Heart right ventricle (tissue), 16 donors: ENCODE measurements around the gene SH3YL1. TPM values are rescaled to one million over a fixed set of nuclear protein-coding genes. Genes with fewer than 3 reads are reported as not detected.

Experiments used
- ATAC-seq, 8 donors: fragments of 200-7000 bp; cut with Tn5 transposase; one replicate each; pipeline ENCODE4 v1.9.1; 2020; ENCODE audit warnings: mild to moderate bottlenecking in 8 of 8, moderate library complexity in 8 of 8, moderate number of reproducible peaks in 1 of 8
- DNase-seq, 2 donors: peaks; one replicate each; pipeline ENCODE4 v3.0.0-alpha.2; 2020
- H3K27ac ChIP-seq, 10 donors: fragments of 200-600 bp; sonication (generic) in 2 of 10; one replicate each; pipeline versions ENCODE4 v1.5.0 to v1.8.0; 2020 to 2022; ENCODE audit warnings: mild to moderate bottlenecking in 3 of 10
- H3K27me3 ChIP-seq, 7 donors: fragments of 200-600 bp; one replicate each; pipeline ENCODE4 v1.8.0; 2021 to 2022; ENCODE audit warnings: mild to moderate bottlenecking in 2 of 7
- H3K36me3 ChIP-seq, 9 donors: fragments of 200-600 bp; sonication (generic) in 1 of 9; one replicate each; pipeline versions ENCODE4 v1.5.0 to v1.8.0; 2020 to 2022; ENCODE audit warnings: mild to moderate bottlenecking in 2 of 9
- H3K4me1 ChIP-seq, 9 donors: fragments of 200-600 bp; sonication (generic) in 1 of 9; one replicate each; pipeline versions ENCODE4 v1.5.0 to v1.8.0; 2020 to 2022; ENCODE audit warnings: mild to moderate bottlenecking in 4 of 9
- H3K4me3 ChIP-seq, 10 donors: fragments of 200-600 bp; sonication (generic) in 2 of 10; one replicate each; pipeline versions ENCODE4 v1.5.0 to v1.8.0; 2020 to 2022; ENCODE audit warnings: mild to moderate bottlenecking in 7 of 10, moderate library complexity in 2 of 10
- H3K9me3 ChIP-seq, 11 donors: fragments of 200-600 bp in 10 of 11; sonication (generic) in 2 of 11; one replicate each; pipeline versions ENCODE4 v1.5.0 to v1.8.0; 2013 to 2022; ENCODE audit warnings: mild to moderate bottlenecking in 2 of 11, control low read depth in 1 of 11, moderate library complexity in 1 of 11
- WGBS, 2 donors: extraction: QIAGEN DNeasy Blood & Tissue Kit; methylation state at CpG; one replicate each; pipeline ENCODE4 v1.1.7; 2013; ENCODE audit warnings: inconsistent platforms in 1 of 2; 5-methylcytosine and 5-hydroxymethylcytosine counted together
- intact Hi-C, 10 donors: fragments of 100-400 bp; cut with DNase I; formaldehyde crosslinking; loops; one replicate each; pipeline versions ENCODE4 v1.11.1 to v1.14.2; 2022
- polyA plus RNA-seq, 2 donors: library from polyadenylated mRNA; stranded (reverse); fragments of 200-250 nt; gene quantifications; one replicate each; pipeline ENCODE4 v1.2.3, GENCODE V29; 2013
- total RNA-seq, 10 donors: library from RNA; stranded (reverse); fragmentation: NEBNext Ultra II Directional in 3 of 10; extraction: Animal tissue kit (Norgen Biotek cat#: 25700) in 3 of 10; gene quantifications; one replicate each; pipeline versions ENCODE4 v1.2.1 to v1.2.4, GENCODE V29; 2021 to 2023
- TF ChIP-seq, protein P1 (sequence below), 9 donors: fragments of 200-600 bp; sonication (generic) in 2 of 9; IDR thresholded peaks; one replicate each; pipeline versions ENCODE4 v1.5.0 to v1.8.0; 2021 to 2022; ENCODE audit warnings: antibody characterized with exemption in 9 of 9, mild to moderate bottlenecking in 5 of 9, moderate library complexity in 1 of 9
- donor health status: Arrhythmogenic right ventricular cardiomyopathy.
- donor health status: ischemic (EF 13 %, LVEDD 7.1; RV severe dilation, severe dysfunction).
- donor health status: healthy with polysubstance abuse.
- donor health status: DM: no; HTN: yes; CAD: no.
- donor health status: DM: no; HTN: no; CAD: no.
- donor health status: ischemic (EF 25% LVEDD 6.9; RV normal size, moderate dysfunction).
- donor health status: ischemic (EF 25% LVEDD 5.7; RV mildly dilated, moderate dysfunction).
- donor health status: healthy.
- donor health status: DM: yes; HTN: yes; CAD: no.
- donor health status: Ischemic cardiomyopathy.
- donor health status: ischemic (EF 35%, LVEDD 5.7; RV mildly dilated, moderate dysfunction).
- donor health status: nonischemic (EF 11% LVEDD 7.7; RV severe dilation, severe dysfunction).
- donor health status: DM: yes; HTN: yes; CAD: no.
- donor health status: PGD.
- donor health status: ischemic (EF 29% LVEDD 5.4; RV normal size, mild dysfunction).
- donor health status: nonischemic (EF 23%, LVEDD 6.1; RV moderate dilation, normal function).

SH3YL1 gene
- total and polyA plus RNA-seq, 12 donors = 7.6 to 39.1 (median 9.3) TPM

- DNase-seq = peak; percentile 91 to 95
- peak; percentile 97 to 99 (median 98) for ATAC-seq
- TF ChIP-seq, protein P1, sequence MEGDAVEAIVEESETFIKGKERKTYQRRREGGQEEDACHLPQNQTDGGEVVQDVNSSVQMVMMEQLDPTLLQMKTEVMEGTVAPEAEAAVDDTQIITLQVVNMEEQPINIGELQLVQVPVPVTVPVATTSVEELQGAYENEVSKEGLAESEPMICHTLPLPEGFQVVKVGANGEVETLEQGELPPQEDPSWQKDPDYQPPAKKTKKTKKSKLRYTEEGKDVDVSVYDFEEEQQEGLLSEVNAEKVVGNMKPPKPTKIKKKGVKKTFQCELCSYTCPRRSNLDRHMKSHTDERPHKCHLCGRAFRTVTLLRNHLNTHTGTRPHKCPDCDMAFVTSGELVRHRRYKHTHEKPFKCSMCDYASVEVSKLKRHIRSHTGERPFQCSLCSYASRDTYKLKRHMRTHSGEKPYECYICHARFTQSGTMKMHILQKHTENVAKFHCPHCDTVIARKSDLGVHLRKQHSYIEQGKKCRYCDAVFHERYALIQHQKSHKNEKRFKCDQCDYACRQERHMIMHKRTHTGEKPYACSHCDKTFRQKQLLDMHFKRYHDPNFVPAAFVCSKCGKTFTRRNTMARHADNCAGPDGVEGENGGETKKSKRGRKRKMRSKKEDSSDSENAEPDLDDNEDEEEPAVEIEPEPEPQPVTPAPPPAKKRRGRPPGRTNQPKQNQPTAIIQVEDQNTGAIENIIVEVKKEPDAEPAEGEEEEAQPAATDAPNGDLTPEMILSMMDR (IDR thresholded peaks at IDR 0.05) = peak in 2 of 9 donors; percentile 13
- peak within 1 kb of the TSS; percentile 66 to 97 (median 84) for H3K4me3 ChIP-seq
- H3K27me3 ChIP-seq = no peaks in the 10 kb centered on the region
- H3K36me3 ChIP-seq = peaks cover 0 to 4% (median 0%) of the 10 kb centered on the region in 9 donors
- 1% methylated on average over 65 to 73 of the region's 73 CpGs for WGBS, 2 donors
- no peaks in the 10 kb centered on the region for H3K9me3 ChIP-seq
- intact Hi-C loops = no loop called here
- H3K27ac ChIP-seq = peak within 1 kb of the TSS in 9 of 10 donors; percentile 30 to 90 (median 75)
- H3K4me1 ChIP-seq = peaks cover 12 to 50% (median 33%) of the 10 kb centered on the region in 9 donors
Observed at GRCh38 chr2:264493-265468, 949 bp upstream of the SH3YL1 start, which contains the start of gene ACP1. ACP1 (plus strand) TSS chr2:264947; CDS start chr2:264965, 18 bp downstream.

DNA sequence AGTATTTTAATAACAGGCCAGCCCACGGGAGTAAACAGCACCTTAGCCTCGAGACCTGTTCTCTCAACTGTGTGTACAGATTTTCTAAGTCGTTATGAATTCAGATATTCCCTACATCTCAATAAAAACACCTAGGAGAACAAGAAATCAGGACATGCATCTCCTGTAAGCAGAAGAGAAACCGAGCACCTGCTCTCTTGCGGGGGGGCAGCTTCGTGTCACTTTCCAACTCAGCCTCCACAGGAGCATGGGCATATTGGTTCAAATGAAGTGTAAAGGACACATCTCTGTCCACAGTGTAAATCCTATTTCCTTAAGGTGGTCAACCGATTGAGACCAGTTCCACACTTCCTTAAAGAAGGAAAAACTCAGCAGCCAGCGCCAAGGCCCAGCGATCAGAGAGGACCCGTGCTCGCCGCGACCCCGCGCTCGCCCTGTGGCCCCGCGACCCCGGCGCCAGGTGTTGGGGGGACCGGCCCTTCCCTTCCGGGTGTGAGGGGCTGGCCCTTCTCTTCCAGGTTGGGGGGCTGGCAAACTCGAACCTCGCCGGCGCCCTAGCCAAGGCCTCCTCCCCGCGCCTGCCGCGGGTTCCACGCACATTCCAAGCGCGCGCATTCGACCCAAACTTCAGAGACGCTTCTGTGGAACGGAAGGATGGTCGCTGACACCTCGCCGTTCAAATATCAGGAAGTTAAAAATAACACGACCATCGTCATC lies 652 bp downstream of the SH3YL1 start:
- Histone ChIP-seq H3K36me3 (peaks cover 0 to 4% (median 0%) of the 10 kb centered on the region in 9 donors), H3K27ac (peak overlapping the region in 2 of 10 donors; percentile 83 to 90), H3K4me1 (peaks cover 12 to 35% (median 23%) of the 10 kb centered on the region in 9 donors), H3K4me3 (peak overlapping the region; percentile 66 to 97 (median 84)), H3K27me3 (no peaks in the 10 kb centered on the region), H3K9me3 (peaks cover 0 to 11% (median under 1%) of the 10 kb centered on the region in 11 donors)
- TF ChIP-seq, protein P1 (IDR thresholded peaks at IDR 0.05) = no peak
- ATAC-seq (no peak), DNase-seq (no peak)
- WGBS, 2 donors = 45 to 52% methylated on average over 42 of the region's 42 CpGs
- intact Hi-C loops = no loop called here

- DNase-seq = no peak
- 63% methylated on average over 3 of the region's 3 CpGs for WGBS, 2 donors
- Histone ChIP-seq H3K27ac (no peak overlapping the region), H3K27me3 (no peaks in the 10 kb centered on the region), H3K4me3 (no peak overlapping the region), H3K9me3 (peaks cover 0 to 21% (median 8%) of the 10 kb centered on the region in 11 donors), H3K36me3 (peaks cover 0 to 4% (median 0%) of the 10 kb centered on the region in 9 donors), H3K4me1 (peaks cover 12 to 33% (median 23%) of the 10 kb centered on the region in 9 donors)
- TF ChIP-seq, protein P1 (IDR thresholded peaks at IDR 0.05) = no peak
- intact Hi-C loops = no loop called here
- ATAC-seq = no peak
Observed at GRCh38 chr2:262117-262516, 1.7 kb downstream of the SH3YL1 start.
